ENCODE results near the gene SETDB1. TPM values are rescaled to one million over a fixed set of nuclear protein-coding genes. Genes with fewer than 3 reads are reported as not detected.

SETDB1 gene
- total and polyA plus RNA-seq, 2 of the 8 experiments (the other 6 are each of a cell fraction or from before 2014, with no cell fraction given), result 27.5 to 48.8 TPM

DNA sequence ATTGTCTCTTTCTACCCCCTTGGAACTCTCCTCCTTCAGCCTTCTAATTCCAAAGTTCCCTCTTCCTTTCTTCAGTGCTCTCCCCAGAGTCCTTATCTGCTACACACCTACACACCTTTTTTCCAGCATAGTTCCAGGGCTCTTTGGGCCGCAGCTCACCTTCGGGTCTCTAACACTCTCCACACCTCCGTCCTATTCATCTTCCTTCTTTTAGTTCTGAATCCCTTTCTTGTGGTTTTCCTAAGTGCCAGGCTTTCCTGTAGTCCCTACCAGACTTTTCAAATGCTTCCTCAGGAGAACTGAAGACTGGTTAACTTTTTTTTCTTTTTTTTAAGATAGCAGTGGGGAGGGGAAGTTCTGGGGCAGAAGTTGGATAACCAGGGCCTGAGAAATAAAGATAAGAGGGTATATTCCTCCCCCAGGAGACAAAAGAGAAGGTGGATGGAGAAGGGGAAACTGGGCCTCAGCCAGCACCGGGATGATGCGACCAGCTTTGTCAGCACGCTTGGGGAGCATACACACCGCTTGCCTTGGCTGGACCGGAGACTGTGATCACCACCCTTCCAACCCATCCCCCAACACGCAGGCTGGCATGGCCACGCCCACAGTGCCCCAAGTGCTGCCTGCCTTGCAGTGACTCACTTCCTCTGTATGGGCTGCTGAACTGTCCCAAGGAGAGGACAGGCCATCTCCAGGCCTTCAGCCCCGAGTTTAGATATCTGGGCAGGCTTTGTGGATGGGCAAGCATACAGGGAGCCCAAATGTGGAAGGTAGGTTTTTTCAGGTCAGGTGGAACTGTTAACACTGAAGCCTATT lies 50.9 kb downstream of the SETDB1 start (continued):
- TF ChIP-seq KDM1A (IDR thresholded peaks at IDR 0.05; ENCODE audit: borderline replicate concordance, low read length) (no peak), HDAC2 (IDR thresholded peaks at IDR 0.05; ENCODE audit: borderline replicate concordance in 1 of 2, low read depth in 2 of 2, low read length in 2 of 2) (0 out of 4 replicates have a peak, but pooled peaks of 1 of the 2 experiments have one; percentile 43), JUND (IDR thresholded peaks at IDR 0.05; ENCODE audit: low read length) (peak; percentile 58; the same call in 1 of the 2 replicates), POU5F1 (IDR thresholded peaks at IDR 0.05; ENCODE audit: low read depth, low read length) (no peak), SIRT6 (IDR thresholded peaks at IDR 0.05; ENCODE audit: low read length) (no peak), ZNF274 (IDR thresholded peaks at IDR 0.05; ENCODE audit: borderline replicate concordance, extremely low read depth, low read length) (no peak), TAF1 (IDR thresholded peaks at IDR 0.05; ENCODE audit: low read depth, low read length) (0 out of 2 replicates have a peak, but pooled peaks have one; percentile 16), SAP30 (IDR thresholded peaks at IDR 0.05; ENCODE audit: insufficient read depth, insufficient replicate concordance, low read length) (no peak), BCL11A (IDR thresholded peaks at IDR 0.05; ENCODE audit: low read depth in 2 of 2, low read length in 2 of 2) (no peak), RNF2 (IDR thresholded peaks at IDR 0.05; ENCODE audit: borderline replicate concordance, low read depth, low read length, missing control alignments, poor library complexity, severe bottlenecking) (no peak), JUN (IDR thresholded peaks at IDR 0.05; ENCODE audit: low read depth, low read length) (no peak), SP2 (IDR thresholded peaks at IDR 0.05; ENCODE audit: low read length) (no peak), CHD2 (IDR thresholded peaks at IDR 0.05; ENCODE audit: low read length) (no peak), EP300 (IDR thresholded peaks at IDR 0.05; ENCODE audit: borderline replicate concordance in 1 of 2, low read depth in 2 of 2, low read length in 2 of 2) (no peak), TCF12 (IDR thresholded peaks at IDR 0.05; ENCODE audit: low read depth, low read length) (no peak), PHF8 (conservative IDR thresholded peaks at IDR 0.05; ENCODE audit: low read depth, low read length) (no peak), SRF (IDR thresholded peaks at IDR 0.05; ENCODE audit: low read depth, low read length) (no peak), CREB1 (IDR thresholded peaks at IDR 0.05) (peak; percentile 23; the same call in 1 of the 2 replicates)
- TF ChIP-seq, protein P1, sequence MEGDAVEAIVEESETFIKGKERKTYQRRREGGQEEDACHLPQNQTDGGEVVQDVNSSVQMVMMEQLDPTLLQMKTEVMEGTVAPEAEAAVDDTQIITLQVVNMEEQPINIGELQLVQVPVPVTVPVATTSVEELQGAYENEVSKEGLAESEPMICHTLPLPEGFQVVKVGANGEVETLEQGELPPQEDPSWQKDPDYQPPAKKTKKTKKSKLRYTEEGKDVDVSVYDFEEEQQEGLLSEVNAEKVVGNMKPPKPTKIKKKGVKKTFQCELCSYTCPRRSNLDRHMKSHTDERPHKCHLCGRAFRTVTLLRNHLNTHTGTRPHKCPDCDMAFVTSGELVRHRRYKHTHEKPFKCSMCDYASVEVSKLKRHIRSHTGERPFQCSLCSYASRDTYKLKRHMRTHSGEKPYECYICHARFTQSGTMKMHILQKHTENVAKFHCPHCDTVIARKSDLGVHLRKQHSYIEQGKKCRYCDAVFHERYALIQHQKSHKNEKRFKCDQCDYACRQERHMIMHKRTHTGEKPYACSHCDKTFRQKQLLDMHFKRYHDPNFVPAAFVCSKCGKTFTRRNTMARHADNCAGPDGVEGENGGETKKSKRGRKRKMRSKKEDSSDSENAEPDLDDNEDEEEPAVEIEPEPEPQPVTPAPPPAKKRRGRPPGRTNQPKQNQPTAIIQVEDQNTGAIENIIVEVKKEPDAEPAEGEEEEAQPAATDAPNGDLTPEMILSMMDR (IDR thresholded peaks at IDR 0.05; ENCODE audit: control extremely low read depth in 1 of 3, insufficient read depth in 1 of 3, low read depth in 1 of 3, low read length in 3 of 3), result no peak
- TF ChIP-seq, protein P2, sequence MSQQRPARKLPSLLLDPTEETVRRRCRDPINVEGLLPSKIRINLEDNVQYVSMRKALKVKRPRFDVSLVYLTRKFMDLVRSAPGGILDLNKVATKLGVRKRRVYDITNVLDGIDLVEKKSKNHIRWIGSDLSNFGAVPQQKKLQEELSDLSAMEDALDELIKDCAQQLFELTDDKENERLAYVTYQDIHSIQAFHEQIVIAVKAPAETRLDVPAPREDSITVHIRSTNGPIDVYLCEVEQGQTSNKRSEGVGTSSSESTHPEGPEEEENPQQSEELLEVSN (IDR thresholded peaks at IDR 0.05), result no peak

Data from H1 (cell line).